B cell (primary cell): Measurements from ENCODE around the gene USP2. TPM values are rescaled to one million over a fixed set of nuclear protein-coding genes. Genes with fewer than 3 reads are reported as not detected.

Experiments
- ATAC-seq: fragments of 200-7000 bp; cut with Tn5 transposase; one replicate; pipeline ENCODE4 v1.10.0; 2021; ENCODE audit warnings: low read depth, mild to moderate bottlenecking, moderate number of reproducible peaks, moderate library complexity
- CTCF ChIA-PET: fragments of 350-600 bp; sonication (Branson Sonifier 250); formaldehyde crosslinking; loops from one replicate; lab custom pipeline; 2021; ENCODE audit warnings: antibody characterized with exemption, inconsistent platforms; lab: Charles Lee
- POLR2A ChIA-PET: fragments of 350-600 bp; sonication (Branson Sonifier 250); formaldehyde crosslinking; loops from one replicate; lab custom pipeline; 2021; ENCODE audit warnings: antibody characterized with exemption; lab: Charles Lee
- DNase-seq: peaks from one replicate; pipeline ENCODE4 v3.0.0; 2013
- H2AFZ ChIP-seq: 2 replicates; pipeline ENCODE4 v1.6.1; 2012; ENCODE audit warnings: mild to moderate bottlenecking, low read depth, low read length; ENCODE audit not compliant: insufficient read depth, poor library complexity, severe bottlenecking
- H3K27ac ChIP-seq, 2 donors: 1 replicate in 1 of 2; 2 replicates in 1 of 2; pipeline ENCODE4 v1.5.1; 2012 to 2013; ENCODE audit warnings: low read length in 2 of 2, mild to moderate bottlenecking in 2 of 2, moderate library complexity in 1 of 2
- H3K27me3 ChIP-seq, 4 experiments: fragments of 200-600 bp in 1 of 4; sonication (generic) in 1 of 4; replicated peaks in 1 of 4; 1 replicate in 2 of 4; 2 replicates in 2 of 4; pipeline versions ENCODE4 v1.6.1 to v1.7.0; 2013 to 2016; ENCODE audit warnings: low read length in 3 of 4, mild to moderate bottlenecking in 2 of 4, mixed read lengths in 1 of 4, moderate library complexity in 1 of 4; ENCODE audit not compliant: insufficient read depth in 4 of 4, control insufficient read depth in 3 of 4; ENCODE audit errors: control extremely low read depth in 1 of 4
- H3K36me3 ChIP-seq, 2 experiments: replicated peaks in 1 of 2; 1 replicate in 1 of 2; 2 replicates in 1 of 2; pipeline versions ENCODE4 v1.6.1 to v1.7.1; 2013; ENCODE audit warnings: low read length in 1 of 2; ENCODE audit not compliant: insufficient read depth in 2 of 2, control insufficient read depth in 1 of 2; ENCODE audit errors: control extremely low read depth in 1 of 2, extremely low read depth in 1 of 2
- H3K4me1 ChIP-seq, 2 donors: fragments of 200-600 bp in 1 of 2; sonication (generic) in 1 of 2; 1 replicate in 1 of 2; 2 replicates in 1 of 2; pipeline versions ENCODE4 v1.5.1 to v1.6.1; 2013 to 2017; ENCODE audit warnings: low read length in 2 of 2; ENCODE audit not compliant: control insufficient read depth in 2 of 2, insufficient read depth in 2 of 2
- H3K4me2 ChIP-seq: replicated peaks from 2 replicates; pipeline ENCODE3; 2012; ENCODE audit warnings: mild to moderate bottlenecking, low read depth, low read length; ENCODE audit not compliant: poor library complexity, severe bottlenecking
- H3K4me3 ChIP-seq, 5 experiments: fragments of 200-600 bp in 1 of 5; sonication (generic) in 1 of 5; 1 replicate in 3 of 5; 2 replicates in 2 of 5; pipeline versions ENCODE4 v1.5.1 to v1.7.0; 2011 to 2016; ENCODE audit warnings: low read length in 4 of 5, mild to moderate bottlenecking in 4 of 5, low read depth in 2 of 5, control low read depth in 1 of 5, moderate library complexity in 1 of 5; ENCODE audit not compliant: insufficient read depth in 1 of 5; ENCODE audit errors: control extremely low read depth in 1 of 5, extremely low read depth in 1 of 5
- H3K79me2 ChIP-seq: fragments of 200-600 bp; sonication (generic); one replicate; pipeline ENCODE4 v1.6.0; 2016; ENCODE audit warnings: low read length; ENCODE audit not compliant: control insufficient read depth, insufficient read depth
- H3K9ac ChIP-seq: fragments of 200-600 bp; sonication (generic); 2 replicates; pipeline ENCODE4 v1.6.1; 2017; ENCODE audit warnings: mild to moderate bottlenecking, low read length, moderate library complexity
- H3K9me3 ChIP-seq, 3 donors: one replicate each; pipeline versions ENCODE4 v1.6.1 to v1.7.1; 2013; ENCODE audit warnings: low read length in 2 of 3; ENCODE audit not compliant: control insufficient read depth in 2 of 3, insufficient read depth in 1 of 3; ENCODE audit errors: control extremely low read depth in 1 of 3
- H4K20me1 ChIP-seq: 2 replicates; pipeline ENCODE4 v1.6.0; 2012; ENCODE audit warnings: mild to moderate bottlenecking, low read length; ENCODE audit not compliant: insufficient read depth, control insufficient read depth, poor library complexity, severe bottlenecking
- H3K27ac Mint-ChIP-seq: one replicate; pipeline ENCODE4 v1.8.0; 2021; ENCODE audit warnings: mixed read lengths
- H3K27me3 Mint-ChIP-seq: one replicate; pipeline ENCODE4 v1.8.0; 2021; ENCODE audit warnings: mixed read lengths
- H3K4me1 Mint-ChIP-seq: one replicate; pipeline ENCODE4 v1.8.0; 2021; ENCODE audit warnings: mixed read lengths
- H3K4me3 Mint-ChIP-seq: one replicate; pipeline ENCODE4 v1.8.0; 2021; ENCODE audit warnings: mixed read lengths
- H3K9me3 Mint-ChIP-seq: one replicate; pipeline ENCODE4 v1.8.0; 2022; ENCODE audit warnings: mixed read lengths; ENCODE audit not compliant: insufficient read depth
- EZH2 ChIP-seq: IDR thresholded peaks from 2 replicates; pipeline ENCODE4 v1.6.1; 2012; ENCODE audit warnings: borderline replicate concordance, low read depth, mild to moderate bottlenecking, moderate library complexity, low read length; ENCODE audit not compliant: insufficient read depth, poor library complexity, severe bottlenecking
- WGBS: methylation state at CpG from one replicate; pipeline ENCODE4 v1.1.5; 2013; ENCODE audit warnings: missing lambda C conversion rate; ENCODE audit not compliant: insufficient coverage; 5-methylcytosine and 5-hydroxymethylcytosine counted together
- intact Hi-C: fragments of 100-400 bp; cut with micrococcal nuclease; formaldehyde crosslinking; loops from one replicate; pipeline ENCODE4 v1.10.0; 2022
- polyA plus RNA-seq: library from polyadenylated mRNA; depleted of rRNA; stranded (reverse); fragments of >200 nt; gene quantifications from 2 replicates; pipeline ENCODE4 v1.2.3, GENCODE V29; 2012
- total RNA-seq, 2 donors: library from RNA; stranded (reverse); fragments of 120-200 nt in 1 of 2; gene quantifications; 1 replicate in 1 of 2; 2 replicates in 1 of 2; pipeline versions ENCODE4 v1.2.3 to v1.2.4, GENCODE V29; 2013 to 2022
- TF ChIP-seq, protein P1 (sequence below): fragments of 200-600 bp; IDR thresholded peaks from one replicate; pipeline ENCODE4 v1.8.0; 2022; ENCODE audit warnings: antibody characterized with exemption, mild to moderate bottlenecking

USP2 gene
- total and polyA plus RNA-seq, 2 donors (not counting 1 experiment from before 2014, with no cell fraction given): 0.09 TPM; not detected in 1

DNA sequence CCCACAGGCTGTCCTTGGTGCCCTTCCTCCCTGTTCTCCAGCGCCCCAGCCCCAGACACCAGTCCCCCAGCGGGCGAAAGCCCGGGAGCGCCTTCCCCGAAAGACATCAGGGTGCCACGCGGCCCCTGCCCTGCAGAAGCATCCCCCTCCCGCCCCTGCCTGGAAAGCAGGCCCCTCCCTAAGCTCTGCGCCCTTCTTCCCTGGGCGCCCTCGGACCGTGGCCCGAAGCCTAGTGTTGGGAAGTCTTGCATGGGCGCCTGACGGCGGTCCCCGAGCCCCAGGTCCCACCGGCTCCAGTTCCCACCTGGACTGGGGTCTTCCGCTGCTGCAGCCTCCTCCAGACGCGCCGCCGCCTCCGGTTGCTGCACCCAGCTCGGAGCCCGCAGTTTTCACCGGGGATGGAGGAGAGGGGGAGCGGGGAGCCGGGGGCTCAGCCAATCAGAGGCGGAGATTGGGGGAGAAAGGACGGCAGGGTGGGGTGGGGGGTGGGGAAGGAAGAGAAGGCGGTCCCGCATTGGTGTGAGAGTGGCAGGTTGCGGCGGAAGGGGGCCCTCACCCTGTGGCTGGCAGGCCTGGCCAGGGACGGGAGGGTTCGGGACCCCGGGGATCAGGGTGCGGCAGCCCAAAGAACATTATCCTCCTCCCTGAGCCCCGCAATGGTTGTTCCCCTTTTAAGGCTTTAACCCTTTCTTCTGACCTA lies 41.5 kb upstream of the USP2 start, which contains the start of gene THY1:
THY1 (minus strand) TSS at position 364 of the 700 bp plus-strand sequence. CDS start 2,267 bp downstream, outside the sequence.
- H3K4me1 ChIP-seq: peaks cover 17 to 18% of the 10 kb centered on the region in 2 donors
- POLR2A ChIA-PET: no interaction called here

More for the DNA sequence above, 41.5 kb upstream of the USP2 start, which contains the start of gene THY1:
- Mint-ChIP-seq H3K9me3 (no peaks in the 10 kb centered on the region), H3K4me1 (peaks cover 16% of the 10 kb centered on the region), H3K27me3 (peaks cover 71% of the 10 kb centered on the region), H3K4me3 (peak within 1 kb of the TSS; percentile 44), H3K27ac (no peak within 1 kb of the TSS)
- Histone ChIP-seq H3K79me2 (no peaks in the 10 kb centered on the region), H3K36me3 (no peaks in the 10 kb centered on the region), H3K4me3 (no peak within 1 kb of the TSS), H3K27ac (no peak within 1 kb of the TSS), H2AFZ (peak within 1 kb of the TSS; percentile 42), H3K9me3 (peaks cover 0 to 13% (median 0%) of the 10 kb centered on the region in 3 donors), H4K20me1 (no peaks in the 10 kb centered on the region), H3K9ac (no peak within 1 kb of the TSS), H3K4me2 (peak within 1 kb of the TSS; percentile 60), H3K27me3 (peaks cover 0 to 41% (median 21%) of the 10 kb centered on the region in 4 experiments)
- no peak for TF ChIP-seq EZH2
- TF ChIP-seq, protein P1, sequence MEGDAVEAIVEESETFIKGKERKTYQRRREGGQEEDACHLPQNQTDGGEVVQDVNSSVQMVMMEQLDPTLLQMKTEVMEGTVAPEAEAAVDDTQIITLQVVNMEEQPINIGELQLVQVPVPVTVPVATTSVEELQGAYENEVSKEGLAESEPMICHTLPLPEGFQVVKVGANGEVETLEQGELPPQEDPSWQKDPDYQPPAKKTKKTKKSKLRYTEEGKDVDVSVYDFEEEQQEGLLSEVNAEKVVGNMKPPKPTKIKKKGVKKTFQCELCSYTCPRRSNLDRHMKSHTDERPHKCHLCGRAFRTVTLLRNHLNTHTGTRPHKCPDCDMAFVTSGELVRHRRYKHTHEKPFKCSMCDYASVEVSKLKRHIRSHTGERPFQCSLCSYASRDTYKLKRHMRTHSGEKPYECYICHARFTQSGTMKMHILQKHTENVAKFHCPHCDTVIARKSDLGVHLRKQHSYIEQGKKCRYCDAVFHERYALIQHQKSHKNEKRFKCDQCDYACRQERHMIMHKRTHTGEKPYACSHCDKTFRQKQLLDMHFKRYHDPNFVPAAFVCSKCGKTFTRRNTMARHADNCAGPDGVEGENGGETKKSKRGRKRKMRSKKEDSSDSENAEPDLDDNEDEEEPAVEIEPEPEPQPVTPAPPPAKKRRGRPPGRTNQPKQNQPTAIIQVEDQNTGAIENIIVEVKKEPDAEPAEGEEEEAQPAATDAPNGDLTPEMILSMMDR: no peak
- intact Hi-C loops: no loop called here
- ATAC-seq (no peak), DNase-seq (no peak)
- CTCF ChIA-PET: no interaction called here
- 3% methylated on average over 31 of the region's 41 CpGs for WGBS
